ENCODE measurements around the gene TRIM62. TPM values are rescaled to one million over a fixed set of nuclear protein-coding genes. Genes with fewer than 3 reads are reported as not detected.

Gene TRIM62
- total RNA-seq, 1 experiment from 2014 or later: 6.9 TPM

GRCh38 chr1:33228935-33229487 is 47.2 kb upstream of the TRIM62 start:
- no peak for DNase-seq

More at GRCh38 chr1:33228935-33229487, 47.2 kb upstream of the TRIM62 start:
- H4K5ac ChIP-seq (ENCODE audit: insufficient read length, low read depth, low read length): no peak overlapping the region
- H4K8ac ChIP-seq (replicated peaks; ENCODE audit: insufficient read length, low read depth, low read length): no peak overlapping the region
- H3K79me1 ChIP-seq (ENCODE audit: insufficient read depth, low read depth, low read length, poor library complexity, severe bottlenecking): no peaks in the 10 kb centered on the region
- Mint-ChIP-seq H3K4me3 (no peak overlapping the region), H3K27me3 (ENCODE audit: low read depth) (peaks cover 12% of the 10 kb centered on the region), H3K4me1 (peaks cover 5 to 14% of the 10 kb centered on the region in 2 experiments), H3K36me3 (ENCODE audit: insufficient read depth in 1 of 3, low read depth in 3 of 3) (no peaks in the 10 kb centered on the region; a peak in 1 of 7 replicates), H3K9me3 (peaks cover 5 to 11% of the 10 kb centered on the region in 2 experiments; a peak in 4 of 5 replicates), H3K27ac (no peak overlapping the region; a peak in 1 of 7 replicates)
- H3K9me3 ChIP-seq (ENCODE audit: control insufficient read depth, low read depth, low read length): no peaks in the 10 kb centered on the region
- H3T11ph ChIP-seq (ENCODE audit: low read length): no peak overlapping the region
- no peaks in the 10 kb centered on the region for H4K20me1 ChIP-seq (ENCODE audit: control insufficient read depth, insufficient read depth, insufficient read length)
- no peak overlapping the region for H2AFZ ChIP-seq (ENCODE audit: low read length)
- H2BK12ac ChIP-seq (ENCODE audit: insufficient read length, low read depth, low read length): no peak overlapping the region
- H3K23me2 ChIP-seq (ENCODE audit: insufficient read length, low read depth, low read length, poor library complexity, severe bottlenecking): no peaks in the 10 kb centered on the region
- no peak overlapping the region for H3K18ac ChIP-seq (ENCODE audit: insufficient read length, low read depth, low read length)
- no peak overlapping the region for H3K23ac ChIP-seq (ENCODE audit: insufficient read length, low read depth, low read length)
- H2BK20ac ChIP-seq (ENCODE audit: low read depth, low read length, poor library complexity, severe bottlenecking): no peak overlapping the region
- no peak for TF ChIP-seq CTCF (conservative IDR thresholded peaks at IDR 0.05)
- H4K91ac ChIP-seq (ENCODE audit: insufficient read length, low read depth, low read length): no peak overlapping the region
- H3K79me2 ChIP-seq (ENCODE audit: insufficient read depth, low read length): no peaks in the 10 kb centered on the region
- no peak overlapping the region for H3K4me2 ChIP-seq (ENCODE audit: insufficient read depth, insufficient read length, low read length)
- WGBS (ENCODE audit: extremely low coverage, insufficient read length, low lambda C conversion rate): no CpG with 5 or more reads among the region's 5 CpGs
- H2BK120ac ChIP-seq (ENCODE audit: low read depth, low read length, poor library complexity, severe bottlenecking): no peak overlapping the region
- no peak overlapping the region for H2AK5ac ChIP-seq (ENCODE audit: insufficient read length, low read length)
- H2BK15ac ChIP-seq (ENCODE audit: low read depth, low read length): no peak overlapping the region
- no peak overlapping the region for H3K56ac ChIP-seq (ENCODE audit: insufficient read length, low read depth, low read length)
- H3K14ac ChIP-seq (ENCODE audit: insufficient read depth, low read length): no peak overlapping the region
- no peak overlapping the region for H2BK5ac ChIP-seq (ENCODE audit: insufficient read length, low read length)
- no peak overlapping the region for H3K27ac ChIP-seq (ENCODE audit: insufficient read length, low read depth, low read length)
- H3K4ac ChIP-seq (ENCODE audit: low read depth, low read length): no peak overlapping the region
- H3K27me3 ChIP-seq (ENCODE audit: insufficient read depth, low read length): no peaks in the 10 kb centered on the region
- H3K4me1 ChIP-seq (ENCODE audit: insufficient read depth, low read length): no peaks in the 10 kb centered on the region
- no peak overlapping the region for H3K9ac ChIP-seq (ENCODE audit: extremely low read depth, insufficient read length, low read length)

All from H9 (cell line).